ENCODE results near the gene ATP6V0E1.

The ATP6V0E1 gene

GRCh38 chr5:173047838-173048105 lies 64.2 kb downstream of the ATP6V0E1 start:
- Histone ChIP-seq H3K9me2 (replicated peaks; ENCODE audit: insufficient read depth, low read length) (no peaks in the 10 kb centered on the region), H3K9me3 (replicated peaks; ENCODE audit: insufficient read depth, low read length) (no peaks in the 10 kb centered on the region), H3K27me3 (replicated peaks; ENCODE audit: insufficient read depth, low read length) (no peaks in the 10 kb centered on the region), H2AFZ (ENCODE audit: low read length) (no peak overlapping the region), H3K4me2 (ENCODE audit: low read depth, low read length) (no peak overlapping the region), H3K36me3 (replicated peaks; ENCODE audit: insufficient read depth, low read length) (no peaks in the 10 kb centered on the region), H3F3A (ENCODE audit: insufficient read depth, low read length) (no peaks in the 10 kb centered on the region), H3K4me1 (ENCODE audit: low read length) (no peaks in the 10 kb centered on the region), H3K79me2 (ENCODE audit: low read length) (no peaks in the 10 kb centered on the region), H3K9ac (ENCODE audit: low read length) (no peak overlapping the region), H3K27ac (ENCODE audit: low read length) (no peak overlapping the region), H3K4me3 (ENCODE audit: low read length) (no peak overlapping the region), H4K20me1 (ENCODE audit: insufficient read depth, low read length) (no peaks in the 10 kb centered on the region)
- no peak for DNase-seq
- TF ChIP-seq CTCF (IDR thresholded peaks at IDR 0.05; ENCODE audit: low read length) (no peak), EZH2phosphoT487 (IDR thresholded peaks at IDR 0.05; ENCODE audit: low read length) (no peak), EZH2 (optimal IDR thresholded peaks at IDR 0.05; ENCODE audit: low read depth, low read length) (no peak)

GRCh38 chr5:173050791-173051190 lies 67.2 kb downstream of the ATP6V0E1 start:
- H3K79me2 ChIP-seq (ENCODE audit: low read length) = no peaks in the 10 kb centered on the region
- H3K9me2 ChIP-seq (replicated peaks; ENCODE audit: insufficient read depth, low read length) = no peaks in the 10 kb centered on the region
- no peaks in the 10 kb centered on the region for H3F3A ChIP-seq (ENCODE audit: insufficient read depth, low read length)
- H3K4me3 ChIP-seq (ENCODE audit: low read length) = no peak overlapping the region
- H2AFZ ChIP-seq (ENCODE audit: low read length) = no peak overlapping the region
- no peaks in the 10 kb centered on the region for H3K9me3 ChIP-seq (replicated peaks; ENCODE audit: insufficient read depth, low read length)
- H3K27ac ChIP-seq (ENCODE audit: low read length) = no peak overlapping the region
- H3K4me1 ChIP-seq (ENCODE audit: low read length) = peaks cover 8% of the 10 kb centered on the region
- no peak for TF ChIP-seq EZH2phosphoT487 (IDR thresholded peaks at IDR 0.05; ENCODE audit: low read length)
- TF ChIP-seq EZH2 (optimal IDR thresholded peaks at IDR 0.05; ENCODE audit: low read depth, low read length) = no peak
- no peak for TF ChIP-seq CTCF (IDR thresholded peaks at IDR 0.05; ENCODE audit: low read length)
- H4K20me1 ChIP-seq (ENCODE audit: insufficient read depth, low read length) = no peaks in the 10 kb centered on the region
- H3K4me2 ChIP-seq (ENCODE audit: low read depth, low read length) = no peak overlapping the region
- no peaks in the 10 kb centered on the region for H3K36me3 ChIP-seq (replicated peaks; ENCODE audit: insufficient read depth, low read length)
- DNase-seq = no peak
- H3K27me3 ChIP-seq (replicated peaks; ENCODE audit: insufficient read depth, low read length) = no peaks in the 10 kb centered on the region
- no peak overlapping the region for H3K9ac ChIP-seq (ENCODE audit: low read length)

- no peaks in the 10 kb centered on the region for H3K36me3 ChIP-seq (replicated peaks; ENCODE audit: insufficient read depth, low read length)
- no peaks in the 10 kb centered on the region for H3K27me3 ChIP-seq (replicated peaks; ENCODE audit: insufficient read depth, low read length)
- H3K9me3 ChIP-seq (replicated peaks; ENCODE audit: insufficient read depth, low read length) = no peaks in the 10 kb centered on the region
- no peak for DNase-seq
- no peak overlapping the region for H3K27ac ChIP-seq (ENCODE audit: low read length)
- no peaks in the 10 kb centered on the region for H3F3A ChIP-seq (ENCODE audit: insufficient read depth, low read length)
- TF ChIP-seq CTCF (IDR thresholded peaks at IDR 0.05; ENCODE audit: low read length) (no peak), EZH2phosphoT487 (IDR thresholded peaks at IDR 0.05; ENCODE audit: low read length) (no peak), EZH2 (optimal IDR thresholded peaks at IDR 0.05; ENCODE audit: low read depth, low read length) (no peak)
- no peaks in the 10 kb centered on the region for H3K9me2 ChIP-seq (replicated peaks; ENCODE audit: insufficient read depth, low read length)
- no peak overlapping the region for H3K9ac ChIP-seq (ENCODE audit: low read length)
- H3K4me2 ChIP-seq (ENCODE audit: low read depth, low read length) = no peak overlapping the region
- H2AFZ ChIP-seq (ENCODE audit: low read length) = no peak overlapping the region
- no peaks in the 10 kb centered on the region for H4K20me1 ChIP-seq (ENCODE audit: insufficient read depth, low read length)
- H3K4me1 ChIP-seq (ENCODE audit: low read length) = peaks cover 8% of the 10 kb centered on the region
- H3K79me2 ChIP-seq (ENCODE audit: low read length) = no peaks in the 10 kb centered on the region
- H3K4me3 ChIP-seq (ENCODE audit: low read length) = no peak overlapping the region
These were observed 68.2 kb downstream of the ATP6V0E1 start for GRCh38 chr5:173051746-173052145.
